Dedifferentiated amniotic fluid mesenchymal stem cell (primary cell): ENCODE data around the gene MED15.
"Not testable (repeated sequence)": the region's sequence is repeated elsewhere in the genome, so short reads cannot be mapped to it uniquely, and the experiment has no call there.

Source experiments
- DNase-seq: peaks from one replicate; pipeline ENCODE4 v3.0.0-alpha.2; 2016; ENCODE audit errors: extremely low spot score

The MED15 gene

DNA sequence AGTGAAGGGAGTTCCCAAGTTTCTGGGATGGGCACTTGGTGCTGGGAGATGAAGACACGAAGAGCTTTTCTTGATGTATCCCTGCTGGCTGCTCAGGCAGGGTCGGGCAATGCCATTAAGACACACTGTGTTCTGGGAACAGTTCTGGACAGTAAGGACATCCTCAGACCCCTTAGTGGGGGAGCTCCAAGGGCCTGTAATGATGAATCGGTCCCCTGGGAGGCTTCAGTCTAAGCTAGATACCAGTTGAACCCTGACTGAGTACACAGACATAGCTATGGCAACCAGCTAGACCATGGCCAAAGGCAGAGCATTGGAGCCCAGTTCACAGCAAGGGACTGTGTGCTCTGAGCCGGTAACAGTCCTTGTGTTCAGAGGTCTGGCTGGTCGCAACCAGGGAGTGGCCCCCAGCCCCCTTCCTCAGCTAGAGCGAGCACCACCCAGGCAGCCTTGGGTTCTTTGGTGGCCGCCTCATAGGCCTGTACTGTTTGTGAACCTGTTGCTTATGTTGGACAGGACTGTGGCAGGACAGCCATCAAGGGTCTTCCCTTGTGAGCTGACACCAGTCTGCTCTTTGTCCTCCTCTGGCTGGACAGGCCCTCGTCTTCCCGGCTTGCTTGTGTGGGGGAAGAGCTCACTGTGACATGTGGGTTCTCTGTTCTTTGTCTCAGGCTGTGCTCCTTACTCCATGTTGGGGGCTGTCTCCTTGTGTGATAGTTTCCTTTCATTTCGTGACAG is 25.0 kb downstream of the MED15 start:
- no peak for DNase-seq

DNA sequence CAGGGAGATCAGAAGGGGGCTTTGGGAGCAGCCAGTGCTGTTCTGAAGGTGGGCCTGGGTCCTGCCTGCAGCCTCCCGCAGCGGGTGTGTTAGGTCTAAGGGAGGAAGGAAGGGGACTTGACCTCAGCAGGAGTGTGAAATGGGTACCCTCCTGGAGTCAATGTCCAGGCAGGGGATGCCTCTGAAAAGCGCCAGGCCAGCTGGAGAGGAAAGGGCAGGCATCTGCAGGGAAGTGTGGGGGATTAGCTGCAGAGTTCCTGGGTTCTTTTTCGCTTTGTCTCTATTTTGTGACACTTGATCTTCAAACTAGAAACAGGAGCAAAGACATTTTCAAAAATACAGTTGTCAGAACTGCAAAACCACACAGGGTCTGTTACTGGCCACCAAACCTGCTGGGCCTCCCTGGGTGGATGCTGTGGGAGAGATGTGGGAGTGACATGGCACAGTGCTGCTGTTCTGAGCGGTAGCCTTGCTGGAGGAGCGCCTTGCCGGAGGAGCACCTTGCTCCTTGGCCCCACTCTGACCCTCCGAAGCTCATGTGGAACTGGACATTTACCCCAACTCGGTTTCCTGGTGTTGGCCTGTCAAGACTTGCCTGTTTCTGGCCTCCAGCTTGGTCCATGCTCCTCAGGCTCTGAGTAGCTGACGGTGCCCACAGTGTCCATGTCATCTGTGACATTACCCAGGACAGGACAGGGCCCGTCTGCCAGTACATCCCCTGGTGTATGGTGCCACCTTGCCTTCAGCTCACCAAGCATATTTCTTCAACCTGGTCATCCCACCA is 25.9 kb downstream of the MED15 start:
- DNase-seq, result no peak

DNA sequence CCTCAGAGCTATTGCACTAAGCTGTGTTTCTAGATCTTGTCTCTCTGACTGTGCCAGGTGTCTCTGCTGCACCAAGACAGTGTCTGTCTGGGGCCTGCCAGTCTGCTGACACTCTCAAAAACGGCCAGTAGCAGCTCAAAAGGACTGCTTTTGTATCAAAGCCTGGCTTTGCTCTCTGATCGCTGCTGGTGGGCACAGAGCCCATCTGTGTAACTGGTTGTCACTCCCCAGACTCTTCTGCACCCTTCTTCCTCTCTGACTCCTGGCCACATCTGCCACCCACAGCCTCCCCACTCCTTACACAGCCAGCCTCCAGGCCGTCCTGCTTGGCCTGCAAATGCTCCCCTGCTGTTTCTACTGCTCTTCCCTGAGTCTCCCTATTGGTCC is 26.5 kb downstream of the MED15 start:
- DNase-seq, result no peak

DNA sequence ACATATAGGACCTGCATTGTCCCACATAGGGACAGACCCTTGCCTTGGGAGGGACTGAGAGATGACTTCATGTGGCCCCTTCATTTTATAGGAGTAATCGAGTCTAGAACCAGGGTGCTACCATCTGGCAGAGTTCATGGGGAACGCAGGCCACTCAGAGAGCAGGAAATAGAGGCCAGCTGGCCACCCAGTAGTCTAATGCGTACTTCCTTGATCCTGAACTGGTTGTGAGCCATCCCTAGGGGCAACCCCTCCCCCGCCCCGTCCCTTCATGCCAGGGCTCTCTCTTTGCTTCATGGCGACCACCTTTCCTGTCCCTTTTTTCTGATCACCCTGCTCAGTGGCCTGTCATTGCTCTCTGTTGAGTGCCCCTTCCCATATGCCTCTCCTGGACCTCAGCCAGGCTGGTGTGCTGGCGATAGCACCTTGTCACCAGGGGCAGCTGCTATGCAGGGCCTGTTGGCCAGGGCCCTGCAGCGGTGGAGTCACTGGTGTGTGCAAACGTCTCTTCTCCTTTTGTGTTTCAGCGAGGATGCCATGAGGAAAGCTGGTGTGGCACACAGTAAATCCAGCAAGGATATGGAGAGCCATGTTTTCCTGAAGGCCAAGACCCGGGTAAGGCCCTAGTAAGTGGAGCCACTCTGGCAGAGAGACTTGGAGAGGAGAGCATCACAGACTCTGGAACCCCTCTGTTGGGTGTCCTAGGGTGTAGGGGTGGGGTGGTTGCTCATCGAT is 29.3 kb downstream of the MED15 start:
- DNase-seq, result no peak

DNA sequence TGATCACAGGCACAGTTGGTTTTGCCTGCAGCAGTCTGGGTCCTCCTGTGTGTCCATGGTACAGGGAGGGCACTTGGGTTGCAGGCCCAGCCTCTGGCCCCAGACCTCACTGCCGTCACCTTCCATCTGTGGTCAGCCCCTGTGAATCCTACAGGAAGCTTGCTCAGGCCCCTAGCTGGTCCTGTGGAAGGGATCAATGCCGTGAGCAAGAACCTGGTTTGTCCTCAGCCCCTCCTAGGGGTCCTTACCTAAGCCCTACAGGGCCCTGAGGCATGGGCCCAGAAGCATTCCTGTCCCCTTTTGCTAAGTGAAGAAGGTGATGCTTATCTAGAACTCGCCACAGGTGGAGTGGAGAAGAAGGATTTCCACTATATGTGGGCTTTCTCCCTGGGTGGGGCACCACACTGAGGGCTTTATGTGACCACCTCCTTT is 29.9 kb downstream of the MED15 start:
- DNase-seq, result no peak

DNA sequence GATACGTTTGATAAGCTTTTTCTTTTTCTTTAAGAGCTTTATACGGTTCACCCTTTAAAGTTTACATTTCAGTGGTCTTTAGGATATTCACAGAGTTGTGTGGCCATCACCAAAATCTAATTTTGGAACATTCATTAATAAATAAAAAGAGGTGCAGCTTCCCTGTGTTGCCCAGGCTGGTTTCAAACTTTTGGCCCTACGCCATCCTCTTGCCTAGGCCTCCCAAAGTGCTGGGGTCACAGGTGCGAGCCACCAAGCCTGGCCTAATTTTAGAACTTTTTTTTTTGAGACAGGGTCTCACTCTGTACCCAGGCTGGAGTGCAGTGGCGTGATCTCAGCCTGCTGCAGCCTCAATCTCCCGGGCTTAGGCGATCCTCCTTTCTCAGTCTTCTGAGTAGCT is 30.6 kb downstream of the MED15 start:
- DNase-seq, result no peak

DNA sequence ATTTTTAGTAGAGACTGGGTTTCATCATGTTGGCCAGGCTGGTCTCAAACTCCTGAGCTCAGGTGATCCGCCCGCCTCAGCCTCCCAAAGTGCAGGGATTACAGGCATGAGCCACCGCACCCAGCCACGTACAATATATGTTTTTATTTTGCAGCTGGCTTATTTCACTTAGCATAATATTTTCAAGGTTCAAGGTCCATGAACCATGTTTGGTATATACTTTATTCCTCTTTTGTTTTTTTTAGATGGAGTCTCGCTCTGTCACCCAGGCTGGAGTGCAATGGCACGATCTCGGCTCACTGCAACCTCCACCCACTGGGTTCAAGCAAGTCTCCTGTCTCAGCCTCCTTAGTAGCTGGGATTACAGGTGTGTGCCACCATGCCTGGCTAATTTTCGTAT is 31.5 kb downstream of the MED15 start:
- not testable (repeated sequence) for DNase-seq

DNA sequence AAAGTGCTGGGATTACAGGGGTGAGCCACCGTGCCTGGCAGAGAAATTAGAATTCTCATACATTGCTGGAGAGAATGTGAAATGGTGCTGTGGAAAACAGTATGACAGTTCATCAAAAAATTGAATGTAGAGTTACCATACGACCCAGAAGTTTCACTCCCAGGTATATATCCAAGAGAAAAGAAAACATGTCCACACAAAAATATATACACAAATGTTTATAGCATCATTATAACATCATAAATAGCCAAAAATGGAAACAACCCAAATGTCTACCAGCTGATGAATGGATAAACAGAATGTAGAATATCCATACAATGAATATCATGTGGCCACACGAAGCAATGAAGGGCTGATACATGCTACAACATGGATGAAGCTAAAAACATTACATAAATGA is 34.6 kb downstream of the MED15 start:
- DNase-seq, result no peak

DNA sequence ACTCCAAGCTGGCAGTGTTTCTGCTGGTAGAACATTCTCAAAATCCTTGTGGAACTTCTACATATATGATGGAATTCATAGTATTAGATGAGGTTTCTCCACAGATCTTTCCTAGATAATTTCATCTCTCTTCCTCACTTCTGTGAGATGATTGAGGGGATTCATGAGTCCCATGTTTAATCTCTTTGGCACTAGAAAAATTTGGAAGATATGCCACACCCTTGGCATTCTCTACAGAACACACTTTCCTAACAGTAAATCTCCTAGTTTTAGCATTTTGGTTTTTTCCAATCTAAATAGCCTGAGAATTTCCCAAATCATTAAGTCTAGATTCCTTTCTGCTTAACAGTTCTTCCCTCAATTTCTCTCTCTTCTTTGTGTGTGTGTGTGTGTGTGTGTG is 35.3 kb downstream of the MED15 start:
- DNase-seq, result no peak

DNA sequence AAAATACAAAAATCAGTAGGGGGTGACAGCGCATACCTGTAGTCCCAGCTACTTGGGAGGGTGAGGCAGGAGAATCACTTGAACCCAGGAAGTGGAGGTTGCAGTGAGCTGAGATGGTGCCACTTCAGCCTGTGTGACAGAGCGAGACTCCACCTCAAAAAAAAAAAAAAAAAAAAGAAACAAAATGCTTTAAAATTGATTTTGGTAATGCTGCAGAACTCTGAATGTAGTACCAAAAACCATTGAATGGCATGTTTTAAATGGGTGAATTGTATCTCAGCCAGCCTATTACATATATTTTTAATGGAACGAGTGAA is 37.9 kb downstream of the MED15 start:
- not testable (repeated sequence) for DNase-seq

DNA sequence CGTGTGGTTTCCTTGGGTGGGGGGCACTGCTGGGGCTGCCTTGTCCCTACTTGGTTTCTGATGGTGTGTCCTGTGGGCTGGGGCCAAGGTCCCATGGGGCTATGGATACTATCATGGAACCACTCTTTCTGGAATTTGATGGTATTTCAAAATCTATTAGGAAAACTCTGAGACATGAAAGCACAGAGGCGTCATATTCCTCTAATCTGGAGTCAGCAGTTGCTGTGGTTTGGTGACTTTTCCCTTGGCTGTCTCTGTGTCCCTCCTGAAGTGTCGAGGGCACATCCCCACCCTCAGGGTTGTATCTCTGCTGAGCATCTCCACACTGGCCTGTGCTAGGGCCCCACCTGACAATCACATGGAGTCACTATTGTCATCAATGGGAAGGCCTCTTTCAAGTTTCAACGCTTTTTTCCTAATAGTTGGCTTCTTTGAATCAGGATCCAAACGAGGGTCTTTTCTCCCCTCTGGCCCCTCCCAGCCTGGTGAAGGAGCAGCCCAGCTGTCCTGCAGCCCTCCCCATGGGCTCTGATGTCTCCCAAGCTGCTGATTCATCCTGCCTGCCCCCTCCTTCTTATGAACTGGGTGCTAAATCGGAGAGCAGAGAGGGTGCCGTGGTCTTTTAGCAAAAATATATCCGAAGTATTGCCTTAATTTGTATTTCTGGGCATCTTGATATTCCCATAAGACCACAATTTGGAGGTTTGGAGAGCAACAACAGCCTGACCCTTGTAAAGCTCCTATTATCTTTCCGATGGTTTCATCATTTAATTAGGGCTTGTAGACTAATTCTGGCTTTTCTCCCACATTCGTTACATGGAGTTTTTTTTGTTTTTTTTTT is 38.5 kb downstream of the MED15 start:
- no peak for DNase-seq

DNA sequence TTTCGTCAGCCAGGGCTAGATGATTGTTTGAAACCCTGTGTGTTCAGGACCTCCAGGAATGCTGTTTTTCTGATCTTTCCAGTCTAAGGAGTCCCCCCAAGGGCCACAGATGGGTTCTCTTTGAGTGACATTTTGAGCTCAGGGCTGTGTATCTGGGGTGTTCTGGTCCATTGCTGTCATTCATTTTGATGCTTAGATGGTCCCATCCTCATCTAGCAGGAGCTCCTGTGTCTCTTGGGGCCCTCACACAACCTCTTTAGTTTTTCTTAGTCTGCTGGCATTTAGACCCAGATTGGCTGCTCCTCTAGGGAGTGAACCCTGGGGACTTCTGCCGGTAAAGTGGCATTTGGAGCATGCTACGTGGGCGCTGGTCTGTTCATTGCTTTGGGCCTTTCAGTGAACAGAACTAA is 39.1 kb downstream of the MED15 start:
- DNase-seq, result no peak

DNA sequence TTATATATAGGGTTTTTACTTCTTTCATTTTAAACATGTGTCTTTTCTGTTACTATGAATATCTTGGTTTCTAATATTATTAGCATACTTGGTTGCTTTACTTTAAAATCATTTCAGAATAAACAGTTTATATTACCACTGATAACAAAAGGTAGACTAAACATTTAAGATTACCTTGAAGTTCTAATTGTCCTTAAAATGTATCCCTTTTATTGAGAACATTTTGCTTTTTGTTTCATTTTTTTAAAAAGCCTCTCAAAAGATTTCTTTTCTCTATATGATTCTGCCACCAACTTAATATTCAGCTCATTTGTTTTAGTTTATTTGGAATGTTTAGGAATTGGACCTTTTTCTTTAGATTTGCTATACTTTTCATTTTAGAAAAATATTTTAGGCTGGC is 39.6 kb downstream of the MED15 start:
- DNase-seq, result no peak

DNA sequence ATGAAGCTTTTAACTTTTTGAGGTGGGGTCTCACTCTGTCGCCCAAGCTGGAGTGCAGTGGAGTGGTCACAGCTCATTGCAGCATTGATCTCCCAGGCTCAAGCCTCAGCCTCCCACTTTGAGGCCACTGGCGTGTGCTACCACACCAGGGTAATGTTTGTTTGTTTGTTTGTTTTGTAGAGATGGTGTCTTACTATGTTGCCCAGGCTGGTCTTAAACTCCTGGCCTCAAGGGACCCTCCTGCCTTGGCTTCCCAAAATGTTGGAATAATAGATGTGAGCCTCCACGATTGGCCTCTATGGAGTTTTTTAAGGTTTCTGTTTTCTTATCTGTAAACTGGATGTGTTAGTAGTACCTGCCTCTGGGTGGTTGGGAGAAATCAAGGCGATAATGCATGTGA is 41.4 kb downstream of the MED15 start:
- DNase-seq, result no peak

DNA sequence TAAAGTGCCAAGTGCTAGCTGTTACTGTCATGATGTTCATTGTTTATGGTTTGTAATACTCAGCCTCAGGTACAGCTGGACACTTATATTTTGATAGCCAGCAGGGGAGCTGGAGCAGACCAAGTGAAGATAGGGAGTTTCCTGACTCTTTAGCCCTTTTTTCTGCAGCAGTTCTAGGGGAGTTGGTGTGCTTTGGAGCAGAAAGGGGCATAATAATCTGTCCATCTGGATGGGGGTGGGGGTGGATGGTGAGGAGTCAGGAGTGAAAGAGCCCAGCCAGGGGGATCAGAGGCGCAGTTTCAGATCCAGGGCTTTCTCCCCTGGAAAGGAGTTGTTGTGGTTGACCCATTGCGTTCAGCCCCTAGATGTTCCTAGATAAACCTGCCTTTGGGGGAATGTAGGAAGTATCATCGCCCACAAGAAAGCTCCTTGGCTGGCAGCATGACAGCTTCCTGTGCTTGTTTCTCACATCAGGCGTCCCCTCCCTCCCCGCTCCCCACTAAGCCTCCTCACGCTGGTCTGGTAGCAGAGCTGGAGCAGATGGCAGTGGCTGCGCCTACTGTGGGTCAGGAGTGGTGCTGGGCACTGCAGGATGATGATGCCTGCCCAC is 41.9 kb downstream of the MED15 start:
- DNase-seq, result no peak

DNA sequence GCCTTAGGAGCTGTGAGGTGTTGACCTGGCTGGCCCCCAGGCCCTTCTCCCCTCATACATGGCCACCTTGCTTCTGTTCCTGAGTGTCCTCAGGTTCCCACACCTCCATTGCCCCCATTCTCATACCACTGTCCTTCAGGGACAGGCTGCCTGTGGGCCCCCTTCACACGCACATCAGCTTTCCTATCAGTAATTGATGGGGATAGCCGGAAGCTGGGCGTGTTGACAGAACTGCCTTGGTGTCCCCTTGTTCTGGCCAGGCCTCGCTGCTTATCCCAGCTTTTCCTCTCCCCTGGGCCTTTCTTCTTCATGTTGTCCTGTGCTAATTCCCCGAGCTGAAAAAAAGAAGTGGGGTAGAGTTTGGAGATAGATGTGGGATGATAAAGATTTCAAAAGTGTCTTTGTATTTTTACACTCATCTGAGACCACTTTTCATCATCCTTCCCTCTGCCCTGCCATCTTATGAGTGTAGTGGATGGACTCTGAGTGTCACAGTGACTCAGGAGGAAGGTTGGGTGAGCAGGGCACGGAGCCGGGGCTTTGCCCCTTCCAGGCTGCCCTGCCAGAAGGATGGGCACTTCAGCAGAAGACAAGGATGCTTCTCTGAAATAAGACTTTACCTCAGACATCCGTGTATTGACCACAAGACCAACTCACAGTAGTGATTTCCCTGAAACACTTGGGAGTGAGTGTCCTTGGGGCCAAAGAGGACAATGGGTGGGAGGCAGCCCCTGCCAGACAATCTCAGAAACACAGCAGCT is 42.8 kb downstream of the MED15 start:
- DNase-seq, result no peak

DNA sequence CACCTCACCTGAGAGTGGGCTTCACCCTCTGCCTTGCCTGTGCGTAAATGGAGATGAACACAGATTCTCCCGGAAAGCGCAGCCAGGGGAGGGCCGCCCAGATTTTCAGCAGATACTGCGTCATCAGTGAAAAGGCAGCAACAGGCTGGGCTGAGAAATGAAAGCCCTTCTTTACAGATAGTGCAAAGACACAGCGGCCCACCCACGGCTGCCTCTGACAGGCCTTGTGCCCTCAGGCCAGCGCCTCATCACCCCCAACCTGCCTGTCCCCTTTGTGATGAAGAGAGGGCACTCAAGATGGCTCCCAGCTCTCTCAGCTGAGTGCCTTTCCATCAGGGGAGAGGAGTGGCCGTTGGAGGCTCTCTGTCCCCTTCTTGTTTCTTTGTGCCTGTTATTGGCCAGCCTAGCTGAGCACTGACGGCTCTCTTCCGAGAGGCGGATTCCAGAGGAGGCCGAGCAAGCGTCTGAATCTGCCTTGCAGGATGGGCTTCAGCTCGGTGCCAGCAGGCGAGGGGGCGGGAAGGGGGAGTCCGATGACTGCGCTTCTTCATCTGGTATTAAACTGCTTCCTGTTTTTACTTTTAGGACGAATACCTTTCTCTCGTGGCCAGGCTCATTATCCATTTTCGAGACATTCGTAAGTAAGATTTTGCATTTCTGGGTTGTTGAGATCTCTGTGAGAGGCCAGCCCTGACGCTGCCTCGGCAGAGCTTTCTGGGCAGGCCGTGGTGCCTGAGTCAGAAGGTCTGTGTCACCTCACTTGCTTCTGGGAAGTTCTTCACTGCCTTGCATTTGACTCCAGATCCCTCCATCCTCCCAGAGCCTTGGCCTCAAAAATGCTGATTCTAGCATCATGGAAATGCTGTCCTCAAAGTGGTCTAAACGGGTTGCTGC is 43.7 kb downstream of the MED15 start:
- no peak for DNase-seq

DNA sequence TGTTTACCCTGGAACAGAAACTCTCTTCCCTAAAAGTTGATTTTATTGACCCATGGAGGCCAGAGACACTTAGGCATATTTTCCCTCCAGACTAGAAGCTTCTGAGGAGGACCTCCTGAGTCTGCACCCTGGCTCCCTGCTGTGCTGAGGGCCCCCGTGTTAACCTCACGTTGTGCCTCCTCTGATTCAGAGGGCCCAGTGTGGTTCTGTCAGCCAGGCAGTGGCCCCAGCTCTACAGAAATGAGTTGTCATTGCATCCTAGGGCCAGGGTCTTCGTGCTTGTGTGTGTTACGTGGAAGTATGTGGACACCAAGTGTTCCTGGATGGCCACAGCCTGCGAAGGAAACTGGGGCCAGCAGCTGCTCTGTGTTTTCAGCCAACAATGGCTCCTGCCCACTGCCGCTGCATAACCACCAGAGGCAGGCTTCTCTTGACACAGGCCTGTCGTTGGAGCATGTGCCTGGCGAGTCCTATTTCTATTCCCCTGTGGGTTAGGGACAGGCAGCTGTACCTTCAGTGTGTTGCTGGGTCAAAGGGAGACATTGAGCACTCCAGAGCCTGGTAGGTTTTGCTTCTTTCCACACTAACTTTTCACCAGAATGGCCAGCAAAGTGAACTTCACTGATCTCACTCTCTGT is 44.5 kb downstream of the MED15 start:
- DNase-seq, result no peak
